GM12878 (cell line): Measurements from ENCODE around the gene ZDHHC11B. TPM values are rescaled to one million over a fixed set of nuclear protein-coding genes. Genes with fewer than 3 reads are reported as not detected.
"Not testable (repeated sequence)": the region's sequence is repeated elsewhere in the genome, so short reads cannot be mapped to it uniquely, and the experiment has no call there.

Source experiments
- ATAC-seq: fragments of 200-7000 bp; cut with Tn5 transposase; 3 replicates; pipeline ENCODE4 v1.9.1; 2020; ENCODE audit warnings: mild to moderate bottlenecking, moderate library complexity
- BruUV-seq: library from RNA; stranded (reverse); fragments of 400-500 nt; replicated peaks from 2 replicates; lab custom pipeline; 2021; lab: Mats Ljungman, UMichigan
- CTCF ChIA-PET: fragments of 300-600 bp; sonication (Branson Sonifier 250); formaldehyde crosslinking; extraction: SDS; loops from one replicate; lab custom pipeline; 2021; ENCODE audit warnings: inconsistent platforms; lab: Yijun Ruan, JAX
- POLR2A ChIA-PET: fragments of 350-600 bp; formaldehyde crosslinking; extraction: SDS; loops from one replicate; lab custom pipeline; 2021; ENCODE audit warnings: inconsistent platforms; lab: Charles Lee
- RAD21 ChIA-PET: fragments of 300-600 bp; sonication (Branson Sonifier 250); formaldehyde crosslinking; loops from one replicate; lab custom pipeline; 2023; ENCODE audit warnings: antibody characterized with exemption; ENCODE audit not compliant: unreplicated experiment; lab: Charles Lee
- SMC1A ChIA-PET: fragments of 300-600 bp; sonication (Branson Sonifier 250); formaldehyde crosslinking; loops from one replicate; lab custom pipeline; 2023; ENCODE audit not compliant: unreplicated experiment, uncharacterized antibody; lab: Charles Lee
- DNase-seq: peaks from one replicate; pipeline ENCODE4 v3.0.0-alpha.2; 2011; ENCODE audit warnings: low read depth, low spot score
- FAIRE-seq: peaks from 3 replicates; lab custom pipeline; 2011; peaks lifted over from hg19 to GRCh38; lab: Jason Lieb, UNC
- H2AFZ ChIP-seq: 2 replicates; pipeline ENCODE4 v1.6.0; 2011; ENCODE audit warnings: low read depth, low read length, control low read depth; ENCODE audit not compliant: control insufficient read depth
- H3K27ac ChIP-seq: 2 replicates; pipeline ENCODE4 v1.5.1; 2011; ENCODE audit warnings: control low read depth; ENCODE audit not compliant: control insufficient read depth, insufficient read depth
- H3K27me3 ChIP-seq, 2 experiments: replicated peaks in 1 of 2; 2 replicates each; pipeline versions ENCODE4 v1.6.0 to v1.6.1; 2011; ENCODE audit warnings: low read length in 1 of 2; ENCODE audit not compliant: control insufficient read depth in 2 of 2, insufficient read depth in 2 of 2
- H3K36me3 ChIP-seq, 2 experiments: 2 replicates each; pipeline ENCODE4 v1.5.1; 2011; ENCODE audit warnings: low read length in 1 of 2; ENCODE audit not compliant: control insufficient read depth in 2 of 2, insufficient read depth in 2 of 2
- H3K4me1 ChIP-seq: 2 replicates; pipeline ENCODE4 v1.6.1; 2011; ENCODE audit warnings: mild to moderate bottlenecking, low read length, moderate library complexity, mixed read lengths; ENCODE audit not compliant: control insufficient read depth, insufficient read depth
- H3K4me2 ChIP-seq: 2 replicates; pipeline ENCODE4 v1.6.0; 2011; ENCODE audit warnings: control low read depth; ENCODE audit not compliant: control insufficient read depth, insufficient read depth
- H3K4me3 ChIP-seq: fragments of 200-600 bp; sonication (generic); 2 replicates; pipeline ENCODE4 v1.5.1; 2016
- H3K79me2 ChIP-seq: 2 replicates; pipeline ENCODE4 v1.6.0; 2011; ENCODE audit warnings: low read length; ENCODE audit not compliant: control insufficient read depth, insufficient read depth
- H3K9ac ChIP-seq: 2 replicates; pipeline ENCODE4 v1.8.0; 2011; ENCODE audit warnings: low read length, control low read depth, mixed read lengths; ENCODE audit not compliant: control insufficient read depth, insufficient read depth
- H3K9me3 ChIP-seq: replicated peaks from 3 replicates; pipeline ENCODE4 v1.5.1; 2011; ENCODE audit warnings: mild to moderate bottlenecking, low read length; ENCODE audit not compliant: control insufficient read depth, insufficient read depth
- H4K20me1 ChIP-seq: 2 replicates; pipeline ENCODE4 v1.6.0; 2011; ENCODE audit not compliant: control insufficient read depth, insufficient read depth
- WGBS: methylation state at CpG from one replicate; pipeline ENCODE4 v1.1.6; 2016; ENCODE audit warnings: low lambda C conversion rate; ENCODE audit not compliant: insufficient replicate concordance, insufficient coverage; ENCODE audit errors: missing lambda C conversion rate; 5-methylcytosine and 5-hydroxymethylcytosine counted together
- in situ Hi-C: fragments of 300-500 bp; cut with MboI; formaldehyde crosslinking; loops from 9 replicates; pipeline ENCODE4 v1.14.3; 2018; ENCODE audit warnings: mixed read lengths
- intact Hi-C: fragments of 100-400 bp; cut with micrococcal nuclease; formaldehyde crosslinking; loops from one replicate; pipeline ENCODE4 v1.14.2; 2022; ENCODE audit not compliant: unreplicated experiment
- polyA plus RNA-seq, 11 experiments: library from polyadenylated mRNA; depleted of rRNA in 4 of 11; unstranded in 6 of 11; stranded (reverse) in 5 of 11; fragments of >200 nt; fragmentation: Nextera tagmentation in 4 of 11; fragmentation: Illumina TruSeq in 1 of 11; extraction: Ambion mirVana in 4 of 11; extraction: Trizol in 1 of 11; gene quantifications; 1 replicate in 1 of 11; 2 replicates in 10 of 11; pipeline versions ENCODE4 v1.2.1 to v1.2.3, GENCODE V29; 2011 to 2016; ENCODE audit warnings: inconsistent platforms in 2 of 11, missing spikeins in 2 of 11, low read depth in 1 of 11
- total RNA-seq, 4 experiments: library from RNA; depleted of rRNA in 3 of 4; stranded (reverse); fragments of >200 nt in 3 of 4; fragmentation: Illumina TruSeq in 1 of 4; extraction: Trizol in 1 of 4; gene quantifications; 2 replicates each; pipeline versions ENCODE4 v1.2.1 to v1.2.3, GENCODE V29; 2013 to 2021

Gene ZDHHC11B
- total and polyA plus RNA-seq, 10 of the 15 experiments (the other 5 are each of a cell fraction or from before 2014, with no cell fraction given), result 0.01 to 0.10 (median 0.09) TPM; not detected in 7

DNA sequence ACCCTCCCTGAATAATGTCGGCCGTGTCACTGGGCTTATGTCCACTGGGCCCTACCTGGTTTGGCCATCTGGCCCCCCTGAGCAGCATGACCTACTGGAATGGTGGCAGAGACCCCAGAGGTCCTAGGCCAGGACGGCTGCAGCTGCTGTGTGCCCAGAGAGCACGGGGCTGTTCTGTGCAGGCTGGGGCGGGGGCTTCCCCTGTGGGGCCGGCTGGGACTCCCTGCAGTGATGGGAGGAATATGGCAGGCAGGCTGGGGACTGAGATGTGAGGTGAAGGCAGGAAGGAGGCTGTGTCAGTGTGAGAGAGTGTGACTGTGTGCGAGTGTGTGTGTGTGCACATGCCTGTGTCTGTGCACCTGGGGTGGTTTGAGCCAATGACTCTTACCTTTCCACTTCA, 55.3 kb downstream of the ZDHHC11B start:
- H3K36me3 ChIP-seq, ATAC-seq, H2AFZ ChIP-seq, H3K9me3 ChIP-seq, intact Hi-C loops, H4K20me1 ChIP-seq, H3K27me3 ChIP-seq, H3K4me1 ChIP-seq, RAD21 ChIA-PET, POLR2A ChIA-PET, H3K79me2 ChIP-seq, BruUV-seq, H3K27ac ChIP-seq, DNase-seq, SMC1A ChIA-PET, H3K9ac ChIP-seq, FAIRE-seq, CTCF ChIA-PET, in situ Hi-C loops, H3K4me3 ChIP-seq, H3K4me2 ChIP-seq: not testable (repeated sequence)
- WGBS, result 65% methylated on average over 3 of the region's 7 CpGs

DNA sequence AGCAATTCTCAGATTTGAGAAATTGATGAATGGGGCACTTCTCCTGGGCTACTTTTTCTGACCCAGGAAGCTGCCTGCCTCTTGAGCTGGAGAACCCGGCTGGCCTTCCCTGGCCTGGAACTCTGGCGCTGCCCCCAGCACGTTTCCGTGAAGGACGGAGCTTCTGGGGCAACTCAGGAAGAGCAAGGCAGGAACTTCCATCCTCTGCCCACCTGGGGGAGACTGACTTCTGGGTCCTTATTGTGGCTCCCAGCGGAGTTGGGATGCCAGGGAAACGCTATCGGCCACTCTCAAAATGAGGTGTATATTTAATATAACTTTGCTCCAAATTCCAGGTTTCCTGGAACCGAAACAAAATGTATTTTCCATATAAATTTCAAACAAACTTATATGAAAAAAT, 57.4 kb downstream of the ZDHHC11B start:
- H2AFZ ChIP-seq, RAD21 ChIA-PET, H3K4me1 ChIP-seq, H3K9ac ChIP-seq, BruUV-seq, ATAC-seq, DNase-seq, H3K79me2 ChIP-seq, in situ Hi-C loops, H4K20me1 ChIP-seq, SMC1A ChIA-PET, FAIRE-seq, H3K4me3 ChIP-seq, H3K36me3 ChIP-seq, POLR2A ChIA-PET, CTCF ChIA-PET, intact Hi-C loops, H3K4me2 ChIP-seq, H3K9me3 ChIP-seq, H3K27me3 ChIP-seq, H3K27ac ChIP-seq: not testable (repeated sequence)
- 0% methylated on average over 1 of the region's 9 CpGs for WGBS

DNA sequence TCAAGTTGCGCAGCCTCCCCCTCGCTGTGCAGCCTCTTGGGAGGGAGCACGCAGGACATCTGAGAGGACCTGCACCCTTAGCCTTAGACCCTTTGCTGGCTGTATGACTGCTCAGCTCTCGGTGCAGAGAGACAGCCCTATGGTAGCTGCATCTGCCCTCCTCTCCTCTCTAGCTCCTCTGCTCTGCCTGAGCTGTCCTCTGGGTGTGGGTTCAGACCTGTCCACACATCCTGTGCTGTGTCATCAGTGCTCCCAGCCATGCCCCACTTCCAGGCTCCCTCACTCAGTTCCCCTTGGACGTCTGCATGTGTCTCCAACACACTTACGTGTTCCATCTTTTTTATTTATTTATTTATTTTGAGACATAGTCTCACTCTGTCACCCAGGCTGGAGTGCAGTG, 60.7 kb downstream of the ZDHHC11B start:
- H3K4me2 ChIP-seq, H3K9ac ChIP-seq, H3K9me3 ChIP-seq: not testable (repeated sequence)

DNA sequence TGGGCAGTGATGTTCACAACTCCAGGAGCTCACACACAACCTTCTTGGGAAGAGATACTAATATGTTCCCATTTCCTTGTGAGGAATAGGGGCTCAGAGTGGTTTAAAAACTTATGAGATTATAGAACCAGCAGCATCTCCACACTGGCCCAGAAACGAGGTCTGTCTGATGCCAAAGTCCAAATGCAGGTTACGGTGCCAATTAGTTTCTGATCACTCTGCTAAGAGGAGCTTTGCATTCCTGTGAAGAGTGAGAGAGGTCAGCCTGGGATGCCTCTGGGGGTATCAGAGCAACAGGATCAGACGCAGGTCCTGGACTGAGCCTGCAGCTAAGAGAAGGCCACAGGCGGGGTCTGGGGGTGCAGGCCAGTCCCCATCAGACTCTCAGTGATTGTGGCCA, 61.2 kb downstream of the ZDHHC11B start:
- in situ Hi-C loops, H3K27ac ChIP-seq, H3K9me3 ChIP-seq, H3K4me3 ChIP-seq, H3K27me3 ChIP-seq, POLR2A ChIA-PET, DNase-seq, H3K4me1 ChIP-seq, BruUV-seq, H3K4me2 ChIP-seq, H4K20me1 ChIP-seq, FAIRE-seq, H3K79me2 ChIP-seq, H2AFZ ChIP-seq, SMC1A ChIA-PET, H3K36me3 ChIP-seq, intact Hi-C loops, ATAC-seq, RAD21 ChIA-PET, CTCF ChIA-PET, H3K9ac ChIP-seq: not testable (repeated sequence)
- 0% methylated on average over 1 of the region's 4 CpGs for WGBS

More for the DNA sequence above, 60.7 kb downstream of the ZDHHC11B start:
- H3K27ac ChIP-seq, H4K20me1 ChIP-seq, H3K27me3 ChIP-seq, H3K4me3 ChIP-seq, H3K4me1 ChIP-seq, DNase-seq, BruUV-seq, H3K36me3 ChIP-seq, intact Hi-C loops, RAD21 ChIA-PET, SMC1A ChIA-PET, POLR2A ChIA-PET, CTCF ChIA-PET, H3K79me2 ChIP-seq, ATAC-seq, H2AFZ ChIP-seq, in situ Hi-C loops, FAIRE-seq: not testable (repeated sequence)
- WGBS, result 22% methylated on average over 2 of the region's 6 CpGs
